Gastroesophageal sphincter (tissue), 3 donors: ENCODE data around the gene PTPRG.

Experiments used
- CTCF ChIP-seq, 4 experiments: fragments of 200-600 bp in 2 of 4; fragments of 450-650 bp in 2 of 4; sonication (generic) in 1 of 4; IDR thresholded peaks; one replicate each; pipeline ENCODE4 v1.5.1; 2017 to 2019; ENCODE audit warnings: antibody characterized with exemption in 4 of 4, mild to moderate bottlenecking in 2 of 4, moderate library complexity in 2 of 4
- POLR2A ChIP-seq, 2 donors: fragments of 450-650 bp; IDR thresholded peaks; one replicate each; pipeline ENCODE4 v1.6.1; 2017; ENCODE audit warnings: antibody characterized with exemption in 2 of 2, mild to moderate bottlenecking in 2 of 2, moderate library complexity in 1 of 2
- POLR2AphosphoS5 ChIP-seq: sonication (generic); formaldehyde crosslinking; IDR thresholded peaks from one replicate; pipeline ENCODE4 v1.6.1; 2017; ENCODE audit warnings: antibody characterized with exemption

GRCh38 chr3:62144482-62144881, 583.1 kb downstream of the PTPRG start:
- TF ChIP-seq CTCF (IDR thresholded peaks at IDR 0.05) (no peak), POLR2AphosphoS5 (no peak), POLR2A (IDR thresholded peaks at IDR 0.05) (no peak)
